Activated CD4-positive, alpha-beta T cell treated with anti-CD3 and anti-CD28 coated beads, Interleukin-10, Interleukin-2, amounts not matched to agents 100 ng/mL and 50 ng/mL, durations not matched to agents 16 hours and 8 hours (primary cell): ENCODE results near the gene USB1.

Experiments
- DNase-seq: peaks from one replicate; pipeline ENCODE4 v3.0.0-alpha.2; 2020

USB1 gene

GRCh38 chr16:58037365-58038057 lies 36.3 kb downstream of the USB1 start:
- DNase-seq = no peak

DNA sequence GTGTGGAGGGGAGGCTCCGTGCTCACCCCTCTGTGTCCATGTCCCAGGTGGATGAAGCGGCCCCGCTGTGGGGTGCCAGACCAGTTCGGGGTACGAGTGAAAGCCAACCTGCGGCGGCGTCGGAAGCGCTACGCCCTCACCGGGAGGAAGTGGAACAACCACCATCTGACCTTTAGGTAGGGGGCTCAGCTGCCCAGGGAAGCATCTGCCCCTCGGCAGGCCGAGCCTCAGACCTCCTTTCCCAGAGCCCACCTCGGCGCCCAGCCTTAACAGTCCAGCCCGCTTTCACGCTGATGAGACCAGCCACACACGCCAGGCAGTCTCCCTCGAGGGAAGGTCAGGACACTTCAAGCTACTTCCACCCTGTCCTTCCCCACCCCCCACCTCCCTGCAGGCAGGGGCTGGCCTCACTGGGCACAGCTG lies 37.0 kb downstream of the USB1 start:
- no peak for DNase-seq

- no peak for DNase-seq
Measured at GRCh38 chr16:58039829-58040495, 38.8 kb downstream of the USB1 start.

DNA sequence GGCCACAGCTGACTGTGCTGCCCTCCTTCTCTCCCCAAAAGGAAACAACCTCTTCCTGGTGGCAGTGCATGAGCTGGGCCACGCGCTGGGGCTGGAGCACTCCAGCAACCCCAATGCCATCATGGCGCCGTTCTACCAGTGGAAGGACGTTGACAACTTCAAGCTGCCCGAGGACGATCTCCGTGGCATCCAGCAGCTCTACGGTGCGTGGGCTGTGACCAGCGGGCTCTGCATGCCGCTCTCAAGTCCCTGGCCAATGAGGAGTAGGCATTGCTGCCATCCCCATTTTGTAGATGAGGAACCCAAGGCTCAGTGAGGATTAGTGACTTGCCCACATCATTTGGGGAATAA lies 39.3 kb downstream of the USB1 start:
- DNase-seq = no peak

DNA sequence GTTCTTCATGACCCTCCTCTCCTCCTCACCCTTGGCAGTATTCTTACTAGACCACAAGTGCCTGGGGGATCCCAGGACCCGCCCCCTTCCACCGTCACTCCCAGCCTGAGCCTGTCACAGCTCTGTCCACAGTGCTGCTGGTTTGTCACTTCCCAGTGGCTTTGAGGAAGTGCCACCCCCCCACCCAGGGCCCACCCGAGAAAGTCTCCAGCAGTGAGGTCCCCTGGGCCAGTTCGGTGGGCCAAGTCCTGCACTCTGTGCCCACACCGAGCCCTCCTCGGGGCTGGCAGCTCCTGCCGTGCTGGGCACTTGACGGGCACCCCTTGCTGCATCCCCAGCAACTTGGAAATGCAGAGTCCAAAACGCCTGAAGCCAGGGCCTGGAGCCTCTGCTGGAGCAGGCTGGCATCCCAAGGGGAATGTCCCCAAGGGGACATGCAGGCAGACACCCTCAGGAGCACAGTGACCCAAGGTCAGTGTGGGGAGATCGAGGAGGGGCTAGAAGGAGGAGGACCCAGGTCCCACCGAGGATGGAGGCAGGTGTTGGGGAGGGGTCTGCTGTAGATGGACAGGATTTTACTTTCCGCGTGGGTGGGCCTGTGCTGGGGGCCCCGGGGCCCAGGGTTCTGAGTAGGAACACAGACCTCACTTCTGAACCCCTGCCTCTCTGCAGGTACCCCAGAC lies 39.9 kb downstream of the USB1 start:
- DNase-seq = no peak

DNA sequence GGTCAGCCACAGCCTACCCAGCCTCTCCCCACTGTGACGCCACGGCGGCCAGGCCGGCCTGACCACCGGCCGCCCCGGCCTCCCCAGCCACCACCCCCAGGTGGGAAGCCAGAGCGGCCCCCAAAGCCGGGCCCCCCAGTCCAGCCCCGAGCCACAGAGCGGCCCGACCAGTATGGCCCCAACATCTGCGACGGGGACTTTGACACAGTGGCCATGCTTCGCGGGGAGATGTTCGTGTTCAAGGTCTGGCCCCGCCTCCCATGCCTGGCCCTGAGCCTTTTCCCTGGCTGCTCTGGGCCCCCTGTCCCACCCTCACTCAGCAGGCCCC lies 40.4 kb downstream of the USB1 start:
- DNase-seq = no peak

GRCh38 chr16:58042001-58042885 lies 41.0 kb downstream of the USB1 start:
- no peak for DNase-seq

GRCh38 chr16:58042886-58043515 lies 41.8 kb downstream of the USB1 start:
- no peak for DNase-seq

DNA sequence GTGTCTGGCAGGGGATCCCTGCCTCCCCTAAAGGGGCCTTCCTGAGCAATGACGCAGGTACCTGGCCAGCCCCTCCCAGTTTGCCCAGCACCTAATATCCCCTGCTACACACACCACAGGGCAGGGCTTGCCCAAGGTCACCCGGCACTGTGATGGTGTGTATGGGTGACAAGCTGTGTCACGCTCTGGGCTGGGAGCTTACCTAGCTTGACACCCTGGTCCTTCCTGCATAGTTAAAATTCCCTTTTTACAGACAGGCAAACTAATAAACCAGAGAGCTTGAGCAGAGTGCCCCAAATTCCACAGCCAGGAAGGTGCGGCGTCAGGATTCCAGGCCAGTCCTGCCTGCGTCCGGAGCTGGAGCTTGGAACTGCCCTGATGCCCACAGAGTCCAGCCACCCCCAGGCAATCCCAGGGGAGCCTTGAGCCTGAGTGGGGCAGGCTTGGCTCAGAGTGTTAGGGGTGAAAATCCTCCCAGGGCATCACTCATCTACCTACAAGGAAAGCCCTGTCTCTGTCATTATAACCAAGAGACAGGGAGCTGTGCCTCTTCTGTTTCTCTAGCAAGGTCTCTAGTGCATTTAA lies 42.5 kb downstream of the USB1 start:
- no peak for DNase-seq

- no peak for DNase-seq
Measured at GRCh38 chr16:58044266-58045019, 43.2 kb downstream of the USB1 start.

DNA sequence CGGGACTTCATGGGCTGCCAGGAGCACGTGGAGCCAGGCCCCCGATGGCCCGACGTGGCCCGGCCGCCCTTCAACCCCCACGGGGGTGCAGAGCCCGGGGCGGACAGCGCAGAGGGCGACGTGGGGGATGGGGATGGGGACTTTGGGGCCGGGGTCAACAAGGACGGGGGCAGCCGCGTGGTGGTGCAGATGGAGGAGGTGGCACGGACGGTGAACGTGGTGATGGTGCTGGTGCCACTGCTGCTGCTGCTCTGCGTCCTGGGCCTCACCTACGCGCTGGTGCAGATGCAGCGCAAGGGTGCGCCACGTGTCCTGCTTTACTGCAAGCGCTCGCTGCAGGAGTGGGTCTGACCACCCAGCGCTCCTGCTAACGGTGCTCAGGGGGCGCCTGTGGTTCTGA lies 43.9 kb downstream of the USB1 start:
- no peak for DNase-seq

- DNase-seq = no peak
Measured at GRCh38 chr16:58046054-58046881, 45.1 kb downstream of the USB1 start.

DNA sequence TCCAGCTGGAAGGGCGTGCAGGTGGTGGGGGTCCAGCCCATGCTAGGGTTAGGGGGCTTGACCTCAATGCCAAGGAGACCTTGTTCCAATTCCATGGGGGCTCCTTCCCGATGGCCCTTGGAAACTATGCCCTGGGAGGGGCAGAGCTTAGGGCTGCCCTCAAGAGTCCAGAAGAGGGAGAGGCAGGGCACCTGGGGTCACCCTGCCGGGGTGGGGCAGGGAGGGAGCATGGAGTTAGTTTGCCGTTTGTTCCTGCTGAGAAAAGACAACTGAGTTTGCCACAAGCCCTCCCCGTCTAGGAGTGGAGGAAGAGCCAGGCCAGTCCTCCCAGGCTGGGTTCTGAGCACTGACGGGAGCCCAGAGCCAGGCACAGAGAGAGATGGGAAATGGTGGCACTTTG lies 45.7 kb downstream of the USB1 start:
- DNase-seq = no peak

DNA sequence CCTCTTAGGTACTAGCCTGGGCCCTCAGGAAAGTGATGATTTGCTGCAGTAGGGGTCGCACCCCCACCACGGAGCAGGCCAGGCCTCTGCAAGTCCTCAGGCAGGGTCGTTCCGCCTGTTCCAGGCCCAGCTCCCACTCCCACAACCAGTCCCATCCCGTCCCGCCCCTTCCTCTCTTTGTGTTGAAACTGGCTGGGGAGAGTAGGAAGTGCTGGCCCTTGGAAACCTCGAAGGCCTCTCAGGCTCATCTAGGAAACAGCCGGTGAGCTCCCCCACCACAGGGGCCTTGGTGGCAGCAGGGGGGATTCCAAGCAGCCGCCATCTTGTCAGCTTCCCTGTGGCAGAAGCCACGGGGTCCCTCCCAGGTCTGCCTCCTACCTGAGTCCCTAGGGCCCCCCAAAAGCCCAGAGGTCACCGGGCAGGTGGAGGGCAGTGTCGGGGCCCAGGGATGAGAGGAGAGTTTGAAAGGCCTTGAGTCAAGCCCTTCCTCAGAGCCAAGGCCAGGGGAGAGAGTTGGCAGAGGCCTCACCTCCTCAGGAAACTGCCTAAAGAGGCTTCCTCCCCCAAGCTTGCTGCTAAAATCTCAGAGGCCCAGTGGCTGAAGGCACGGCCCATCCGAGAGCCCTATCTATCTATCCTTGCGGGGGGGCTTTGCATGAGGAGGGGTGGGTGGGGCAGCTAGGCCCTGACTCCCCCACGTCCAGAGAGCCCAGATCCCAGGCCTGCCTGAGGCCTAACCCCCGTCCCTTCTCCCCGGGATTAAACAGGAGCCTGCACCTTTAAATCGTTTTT lies 46.5 kb downstream of the USB1 start:
- no peak for DNase-seq

GRCh38 chr16:58048494-58049231 lies 47.5 kb downstream of the USB1 start:
- no peak for DNase-seq

DNA sequence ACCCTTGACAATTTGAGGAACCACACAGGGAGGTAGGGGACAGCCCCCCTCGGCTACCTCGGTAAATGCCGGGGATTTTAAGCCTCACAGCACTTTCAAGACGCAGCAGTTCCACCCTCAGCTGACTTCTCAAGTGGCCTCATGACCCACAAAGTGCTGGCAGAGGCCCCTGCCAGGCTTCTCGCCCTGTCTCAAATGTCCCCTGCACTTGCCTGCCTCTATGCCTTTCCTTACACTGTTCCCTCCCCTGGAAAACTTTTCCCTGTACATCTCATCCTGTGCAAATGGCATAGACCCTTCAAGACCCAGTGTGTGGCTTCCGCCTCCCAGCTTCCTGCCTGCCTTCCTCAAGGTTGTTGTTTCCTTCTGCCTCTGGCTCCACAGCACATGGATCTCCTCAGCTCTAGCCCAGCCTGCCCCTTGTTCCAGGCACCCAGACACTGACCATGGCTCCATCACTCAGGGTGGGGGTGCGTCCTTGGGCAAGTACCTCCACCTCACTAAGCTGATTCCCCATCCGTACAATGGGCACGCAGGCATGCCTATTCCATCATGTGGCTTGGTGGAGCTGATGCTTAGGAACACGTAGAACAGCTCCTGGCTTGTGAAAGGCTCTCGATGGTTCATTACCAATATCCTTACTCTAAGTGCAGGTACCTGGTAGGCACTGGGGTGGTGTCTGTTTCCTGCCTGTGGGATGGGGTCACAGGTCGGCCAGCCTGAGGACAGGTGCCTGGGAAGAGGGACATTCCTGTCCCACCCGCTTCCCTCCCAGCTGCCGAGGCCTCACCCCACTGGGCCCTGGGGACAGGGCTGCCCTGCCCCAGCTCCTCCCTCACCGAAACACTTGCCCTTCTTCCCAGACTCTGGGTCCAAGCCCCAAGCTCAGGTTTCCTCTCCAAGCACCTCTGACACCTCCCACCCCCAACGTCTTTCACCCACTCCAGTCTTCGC lies 48.3 kb downstream of the USB1 start:
- DNase-seq = no peak

- DNase-seq = no peak
Measured at GRCh38 chr16:58051296-58051695, 50.1 kb downstream of the USB1 start.
